Measurements from ENCODE around the gene CAMTA1. TPM values are rescaled to one million over a fixed set of nuclear protein-coding genes. Genes with fewer than 3 reads are reported as not detected.

Gene CAMTA1
- total and polyA plus RNA-seq, 4 donors: 48.1 to 140 (median 52.3) TPM

DNA sequence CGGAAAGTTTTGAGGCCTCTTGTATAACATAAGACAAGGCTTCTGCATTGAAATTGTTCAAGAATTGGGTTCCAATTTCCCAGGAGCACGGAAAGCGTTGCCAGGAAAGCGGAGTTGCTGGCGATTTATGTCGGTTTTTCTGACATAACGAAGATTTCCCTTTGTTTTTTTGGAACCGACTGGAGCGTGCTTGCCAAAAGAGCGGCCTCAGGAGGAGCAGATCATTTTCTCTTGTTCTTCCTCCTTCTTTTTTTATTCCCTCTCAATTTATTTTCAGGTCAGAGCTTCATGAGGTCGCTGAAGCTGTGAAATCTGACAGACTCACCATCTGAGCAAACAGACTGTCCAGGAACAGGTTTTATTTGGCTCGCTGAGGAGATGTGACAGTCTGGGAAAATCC, 275.5 kb downstream of the CAMTA1 start:
- 69 to 78% methylated on average over 12 of the region's 12 CpGs for WGBS, 2 donors
- Histone ChIP-seq H3K4me1 (ENCODE audit: control insufficient read depth in 5 of 5, insufficient read depth in 5 of 5, low read length in 5 of 5) (no peaks in the 10 kb centered on the region), H3K4me3 (no peak overlapping the region), H3K27ac (ENCODE audit: low read depth in 1 of 2, low read length in 1 of 2) (no peak overlapping the region), H3K9ac (ENCODE audit: insufficient read depth in 1 of 2, low read length in 2 of 2) (no peak overlapping the region), H3K9me3 (ENCODE audit: control insufficient read depth in 4 of 4, insufficient read depth in 3 of 4, low read length in 3 of 4) (no peaks in the 10 kb centered on the region), H3K36me3 (ENCODE audit: control insufficient read depth in 4 of 4, insufficient read depth in 4 of 4, low read length in 4 of 4) (no peaks in the 10 kb centered on the region), H3K27me3 (ENCODE audit: control insufficient read depth in 3 of 3, insufficient read depth in 3 of 3, low read length in 2 of 3) (peaks cover 0 to 8% (median 0%) of the 10 kb centered on the region in 3 donors)
- TF ChIP-seq, protein P1, sequence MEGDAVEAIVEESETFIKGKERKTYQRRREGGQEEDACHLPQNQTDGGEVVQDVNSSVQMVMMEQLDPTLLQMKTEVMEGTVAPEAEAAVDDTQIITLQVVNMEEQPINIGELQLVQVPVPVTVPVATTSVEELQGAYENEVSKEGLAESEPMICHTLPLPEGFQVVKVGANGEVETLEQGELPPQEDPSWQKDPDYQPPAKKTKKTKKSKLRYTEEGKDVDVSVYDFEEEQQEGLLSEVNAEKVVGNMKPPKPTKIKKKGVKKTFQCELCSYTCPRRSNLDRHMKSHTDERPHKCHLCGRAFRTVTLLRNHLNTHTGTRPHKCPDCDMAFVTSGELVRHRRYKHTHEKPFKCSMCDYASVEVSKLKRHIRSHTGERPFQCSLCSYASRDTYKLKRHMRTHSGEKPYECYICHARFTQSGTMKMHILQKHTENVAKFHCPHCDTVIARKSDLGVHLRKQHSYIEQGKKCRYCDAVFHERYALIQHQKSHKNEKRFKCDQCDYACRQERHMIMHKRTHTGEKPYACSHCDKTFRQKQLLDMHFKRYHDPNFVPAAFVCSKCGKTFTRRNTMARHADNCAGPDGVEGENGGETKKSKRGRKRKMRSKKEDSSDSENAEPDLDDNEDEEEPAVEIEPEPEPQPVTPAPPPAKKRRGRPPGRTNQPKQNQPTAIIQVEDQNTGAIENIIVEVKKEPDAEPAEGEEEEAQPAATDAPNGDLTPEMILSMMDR (IDR thresholded peaks at IDR 0.05; ENCODE audit: control extremely low read depth, extremely low read depth): no peak
- ATAC-seq (ENCODE audit: insufficient read depth, low FRiP score) (no peak), DNase-seq (peak in 2 of 3 donors; percentile 23 to 49)

DNA sequence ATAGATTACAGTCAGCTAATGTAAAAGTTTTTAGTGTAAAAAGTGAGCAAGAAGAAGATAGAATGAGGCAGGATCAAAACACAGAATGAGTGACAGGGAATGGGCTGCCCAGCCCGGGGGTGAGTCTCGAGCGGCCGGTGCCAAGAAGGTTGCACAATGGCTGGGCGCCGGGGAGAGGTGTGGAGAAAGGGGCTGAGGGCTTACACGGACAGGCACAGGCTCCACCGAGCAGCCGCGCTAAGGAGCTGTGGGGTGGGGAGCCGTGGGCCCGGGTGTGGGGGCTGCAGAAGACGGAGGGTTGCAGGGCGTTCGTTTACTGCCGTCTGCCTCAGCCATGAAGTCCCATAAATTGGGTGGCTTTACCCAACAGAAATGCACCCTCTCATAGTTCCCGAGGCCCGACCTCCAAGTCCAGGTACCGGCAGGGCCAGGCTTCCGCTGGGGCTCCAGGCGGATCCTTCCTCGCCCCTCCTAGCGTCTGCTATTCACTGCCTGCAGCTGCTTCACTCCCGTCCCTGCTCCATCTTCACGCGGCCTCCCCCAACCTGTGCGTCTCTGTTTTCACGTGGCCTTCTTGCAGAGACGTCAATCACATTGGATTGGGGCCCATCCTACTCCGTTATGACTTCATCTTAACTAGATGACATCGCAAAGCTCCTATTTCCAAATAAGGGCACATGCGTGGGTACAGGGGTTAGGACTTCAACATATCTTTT, 277.2 kb downstream of the CAMTA1 start:
- DNase-seq: no peak
- H3K27me3 ChIP-seq (ENCODE audit: control insufficient read depth in 3 of 3, insufficient read depth in 3 of 3, low read length in 2 of 3): peaks cover 0 to 16% (median 2%) of the 10 kb centered on the region in 3 donors
- TF ChIP-seq, protein P1 (IDR thresholded peaks at IDR 0.05; ENCODE audit: control extremely low read depth, extremely low read depth): no peak

DNA sequence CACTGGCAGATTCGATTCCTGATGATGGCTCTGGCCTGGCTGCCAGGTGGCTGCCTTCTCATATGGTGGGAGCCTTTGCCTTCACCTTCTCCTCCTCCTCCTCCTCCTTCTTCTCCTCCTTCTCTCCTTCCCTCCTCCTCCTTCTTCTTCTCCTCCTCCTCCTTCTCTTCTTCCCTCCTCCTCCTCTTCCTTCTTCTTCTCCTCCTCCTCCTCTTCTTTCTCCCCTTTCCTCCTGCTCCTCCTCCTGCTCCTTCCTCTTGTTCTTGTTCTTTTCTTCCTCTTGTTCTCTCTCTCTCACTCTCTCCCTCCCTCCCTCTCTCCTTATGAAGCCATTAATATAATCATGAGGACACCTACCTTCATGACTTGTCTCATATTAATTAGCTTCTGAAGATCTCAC, 278.7 kb downstream of the CAMTA1 start:
- Histone ChIP-seq H3K36me3 (ENCODE audit: control insufficient read depth in 4 of 4, insufficient read depth in 4 of 4, low read length in 4 of 4) (no peaks in the 10 kb centered on the region), H3K27ac (ENCODE audit: low read depth in 1 of 2, low read length in 1 of 2) (no peak overlapping the region), H3K27me3 (ENCODE audit: control insufficient read depth in 3 of 3, insufficient read depth in 3 of 3, low read length in 2 of 3) (peaks cover 0 to 19% (median 2%) of the 10 kb centered on the region in 3 donors), H3K9me3 (ENCODE audit: control insufficient read depth in 4 of 4, insufficient read depth in 3 of 4, low read length in 3 of 4) (no peaks in the 10 kb centered on the region), H3K4me1 (ENCODE audit: control insufficient read depth in 5 of 5, insufficient read depth in 5 of 5, low read length in 5 of 5) (no peaks in the 10 kb centered on the region), H3K9ac (ENCODE audit: insufficient read depth in 1 of 2, low read length in 2 of 2) (no peak overlapping the region), H3K4me3 (no peak overlapping the region)
- DNase-seq (no peak), ATAC-seq (ENCODE audit: insufficient read depth, low FRiP score) (no peak)
- WGBS, 2 donors: 81 to 92% methylated on average over 1 of the region's 1 CpG
- TF ChIP-seq, protein P1 (IDR thresholded peaks at IDR 0.05; ENCODE audit: control extremely low read depth, extremely low read depth): no peak

More for the DNA sequence above, 277.2 kb downstream of the CAMTA1 start:
- H3K9ac ChIP-seq (ENCODE audit: insufficient read depth in 1 of 2, low read length in 2 of 2): no peak overlapping the region
- no peak overlapping the region for H3K4me3 ChIP-seq
- H3K4me1 ChIP-seq (ENCODE audit: control insufficient read depth in 5 of 5, insufficient read depth in 5 of 5, low read length in 5 of 5): no peaks in the 10 kb centered on the region
- H3K36me3 ChIP-seq (ENCODE audit: control insufficient read depth in 4 of 4, insufficient read depth in 4 of 4, low read length in 4 of 4): no peaks in the 10 kb centered on the region
- 84 to 88% methylated on average over 32 of the region's 32 CpGs for WGBS, 2 donors
- no peak for ATAC-seq (ENCODE audit: insufficient read depth, low FRiP score)
- no peaks in the 10 kb centered on the region for H3K9me3 ChIP-seq (ENCODE audit: control insufficient read depth in 4 of 4, insufficient read depth in 3 of 4, low read length in 3 of 4)
- no peak overlapping the region for H3K27ac ChIP-seq (ENCODE audit: low read depth in 1 of 2, low read length in 1 of 2)

Measured in lung (tissue), 12 donors.